Right lobe of liver (tissue), 4 donors: Measurements from ENCODE around the gene KHDC1L.
"Not testable (repeated sequence)": the region's sequence is repeated elsewhere in the genome, so short reads cannot be mapped to it uniquely, and the experiment has no call there.

Experiments used
- POLR2A ChIP-seq: fragments of 450-650 bp; IDR thresholded peaks from one replicate; pipeline ENCODE4 v1.6.1; 2017; ENCODE audit warnings: antibody characterized with exemption, mild to moderate bottlenecking
- TF ChIP-seq, protein P1 (sequence below), 4 donors: fragments of 200-600 bp in 3 of 4; fragments of 450-650 bp in 1 of 4; IDR thresholded peaks; one replicate each; pipeline versions ENCODE4 v1.5.1 to v1.8.0; 2016 to 2022; ENCODE audit warnings: antibody characterized with exemption in 4 of 4, mild to moderate bottlenecking in 2 of 4
- donor health status: DM: no; HTN: no; CAD: no.
- donor health status: DM: no; HTN: no; CAD: no.
- donor health status: DM: no; HTN: yes; CAD: no.

DNA sequence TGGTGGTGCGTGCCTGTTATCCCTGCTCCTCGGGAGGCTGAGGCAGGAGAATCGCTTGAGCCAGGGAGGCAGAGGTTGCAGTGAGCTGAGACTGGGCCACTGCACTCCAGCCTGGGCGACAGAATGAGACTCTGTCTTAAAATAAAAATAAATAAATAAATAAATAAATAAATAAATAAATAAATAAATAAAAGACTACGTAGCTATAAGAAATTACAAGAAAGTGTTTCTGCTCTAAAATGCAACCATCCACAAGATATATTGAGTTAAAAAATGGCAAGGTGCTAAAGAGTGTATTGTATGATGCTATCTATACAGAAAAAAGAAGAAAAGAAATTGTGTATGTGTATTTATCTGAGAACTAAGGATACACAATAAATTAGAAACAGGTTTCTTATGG is 29.0 kb upstream of the KHDC1L start:
- TF ChIP-seq, protein P1, sequence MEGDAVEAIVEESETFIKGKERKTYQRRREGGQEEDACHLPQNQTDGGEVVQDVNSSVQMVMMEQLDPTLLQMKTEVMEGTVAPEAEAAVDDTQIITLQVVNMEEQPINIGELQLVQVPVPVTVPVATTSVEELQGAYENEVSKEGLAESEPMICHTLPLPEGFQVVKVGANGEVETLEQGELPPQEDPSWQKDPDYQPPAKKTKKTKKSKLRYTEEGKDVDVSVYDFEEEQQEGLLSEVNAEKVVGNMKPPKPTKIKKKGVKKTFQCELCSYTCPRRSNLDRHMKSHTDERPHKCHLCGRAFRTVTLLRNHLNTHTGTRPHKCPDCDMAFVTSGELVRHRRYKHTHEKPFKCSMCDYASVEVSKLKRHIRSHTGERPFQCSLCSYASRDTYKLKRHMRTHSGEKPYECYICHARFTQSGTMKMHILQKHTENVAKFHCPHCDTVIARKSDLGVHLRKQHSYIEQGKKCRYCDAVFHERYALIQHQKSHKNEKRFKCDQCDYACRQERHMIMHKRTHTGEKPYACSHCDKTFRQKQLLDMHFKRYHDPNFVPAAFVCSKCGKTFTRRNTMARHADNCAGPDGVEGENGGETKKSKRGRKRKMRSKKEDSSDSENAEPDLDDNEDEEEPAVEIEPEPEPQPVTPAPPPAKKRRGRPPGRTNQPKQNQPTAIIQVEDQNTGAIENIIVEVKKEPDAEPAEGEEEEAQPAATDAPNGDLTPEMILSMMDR (IDR thresholded peaks at IDR 0.05), result not testable (repeated sequence)
- TF ChIP-seq POLR2A, result not testable (repeated sequence)
